Gastrocnemius medialis (tissue), 4 donors: ENCODE data around the gene MYL2. TPM values are rescaled to one million over a fixed set of nuclear protein-coding genes. Genes with fewer than 3 reads are reported as not detected.
A peak's percentile ranks its signal among the peaks of the same experiment; 100 is the strongest.

Experiments
- ATAC-seq, 2 donors: fragments of 150-250 bp; one replicate each; pipeline ENCODE4 v1.9.1; 2016
- DNase-seq, 2 donors: peaks; one replicate each; pipeline ENCODE4 v3.0.0-alpha.2; 2019
- H3K27ac ChIP-seq, 4 donors: fragments of 200-600 bp; sonication (generic); 1 replicate in 1 of 4; 2 replicates in 3 of 4; pipeline ENCODE4 v1.5.1; 2016 to 2018; ENCODE audit warnings: mild to moderate bottlenecking in 2 of 4, moderate library complexity in 1 of 4
- H3K27me3 ChIP-seq, 3 donors: fragments of 200-600 bp; sonication (generic) in 2 of 3; 1 replicate in 1 of 3; 2 replicates in 2 of 3; pipeline versions ENCODE4 v1.5.1 to v1.6.0; 2016 to 2019; ENCODE audit warnings: mild to moderate bottlenecking in 1 of 3, moderate library complexity in 1 of 3
- H3K36me3 ChIP-seq, 2 donors: fragments of 200-600 bp; sonication (generic) in 1 of 2; one replicate each; pipeline ENCODE4 v1.5.1; 2017 to 2018
- H3K4me1 ChIP-seq, 2 donors: fragments of 200-600 bp; sonication (generic) in 1 of 2; one replicate each; pipeline ENCODE4 v1.5.1; 2016 to 2017; ENCODE audit warnings: mild to moderate bottlenecking in 2 of 2
- H3K4me3 ChIP-seq, 4 donors: fragments of 200-600 bp; sonication (generic) in 3 of 4; 1 replicate in 1 of 4; 2 replicates in 3 of 4; pipeline ENCODE4 v1.5.1; 2016 to 2019; ENCODE audit warnings: mild to moderate bottlenecking in 2 of 4
- H3K9me3 ChIP-seq, 3 donors: fragments of 200-600 bp; sonication (generic) in 2 of 3; 1 replicate in 1 of 3; 2 replicates in 2 of 3; pipeline ENCODE4 v1.5.1; 2016 to 2019
- POLR2A ChIP-seq, 2 donors: fragments of 450-650 bp; IDR thresholded peaks; one replicate each; pipeline ENCODE4 v1.6.1; 2017; ENCODE audit warnings: antibody characterized with exemption in 2 of 2, mild to moderate bottlenecking in 2 of 2, moderate library complexity in 2 of 2
- in situ Hi-C, 4 donors: fragments of 200-750 bp; cut with MboI; loops; one replicate each; pipeline versions ENCODE4 v1.15.0 to v1.8.0; 2017; ENCODE audit warnings: low sequenced_read_pairs in 4 of 4
- intact Hi-C: fragments of 100-400 bp; cut with DNase I; formaldehyde crosslinking; loops from one replicate; pipeline ENCODE4 v1.15.1; 2023; ENCODE audit warnings: low total_unique reads
- total RNA-seq, 4 donors: library from RNA; depleted of rRNA; stranded (reverse); fragments of >200 nt; gene quantifications; one replicate each; pipeline versions ENCODE4 v1.1.0 to v1.2.3, GENCODE V29; 2016
- TF ChIP-seq, protein P1 (sequence below), 5 experiments: fragments of 450-650 bp in 3 of 5; fragments of 200-600 bp in 2 of 5; sonication (generic) in 2 of 5; IDR thresholded peaks in 4 of 5; conservative IDR thresholded peaks in 1 of 5; 1 replicate in 4 of 5; 2 replicates in 1 of 5; pipeline ENCODE4 v1.5.1; 2016 to 2019; ENCODE audit warnings: antibody characterized with exemption in 5 of 5, mild to moderate bottlenecking in 3 of 5, moderate library complexity in 3 of 5

The MYL2 gene
- total RNA-seq, 4 donors from 2014 or later = 817 to 5,649 (median 2,775) TPM

DNA sequence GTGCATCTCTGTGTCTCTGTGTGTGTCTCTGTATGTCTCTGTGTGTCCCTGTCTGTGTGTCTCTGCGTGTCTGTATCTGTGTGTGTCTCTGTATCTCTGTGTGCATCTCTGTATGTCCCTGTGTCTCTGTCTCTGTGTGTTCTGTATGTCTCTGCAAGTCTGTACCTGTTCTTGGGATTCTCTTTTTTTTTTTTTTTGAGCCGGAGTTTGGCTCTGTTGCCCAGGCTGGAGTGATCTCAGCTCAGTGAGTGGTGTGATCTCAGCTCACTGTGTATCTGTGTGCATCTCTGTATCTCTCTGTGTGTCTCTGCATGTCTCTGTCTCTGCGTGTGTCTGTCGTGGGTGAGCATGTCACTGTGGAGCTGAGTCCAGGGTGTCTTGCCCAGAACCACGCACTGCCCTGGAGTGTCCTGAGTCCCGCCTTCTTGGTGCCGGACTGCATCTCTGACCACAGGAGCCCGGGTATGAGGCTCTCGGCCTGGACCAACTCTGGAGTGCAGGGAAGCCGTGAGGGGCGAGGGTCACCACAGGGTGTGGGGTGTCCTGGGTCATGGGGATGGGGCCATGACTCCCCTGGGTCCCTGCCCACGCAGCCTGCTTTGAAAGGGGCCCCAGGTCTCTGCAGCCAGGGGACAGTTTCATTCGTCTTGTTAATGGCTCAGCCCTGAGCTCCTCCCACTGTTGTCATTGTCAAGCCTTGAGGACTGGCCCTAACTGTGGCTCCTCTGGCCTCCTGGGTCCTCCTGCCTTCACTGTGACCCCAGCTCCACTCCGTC is 11.8 kb downstream of the MYL2 start:
- TF ChIP-seq, protein P1, sequence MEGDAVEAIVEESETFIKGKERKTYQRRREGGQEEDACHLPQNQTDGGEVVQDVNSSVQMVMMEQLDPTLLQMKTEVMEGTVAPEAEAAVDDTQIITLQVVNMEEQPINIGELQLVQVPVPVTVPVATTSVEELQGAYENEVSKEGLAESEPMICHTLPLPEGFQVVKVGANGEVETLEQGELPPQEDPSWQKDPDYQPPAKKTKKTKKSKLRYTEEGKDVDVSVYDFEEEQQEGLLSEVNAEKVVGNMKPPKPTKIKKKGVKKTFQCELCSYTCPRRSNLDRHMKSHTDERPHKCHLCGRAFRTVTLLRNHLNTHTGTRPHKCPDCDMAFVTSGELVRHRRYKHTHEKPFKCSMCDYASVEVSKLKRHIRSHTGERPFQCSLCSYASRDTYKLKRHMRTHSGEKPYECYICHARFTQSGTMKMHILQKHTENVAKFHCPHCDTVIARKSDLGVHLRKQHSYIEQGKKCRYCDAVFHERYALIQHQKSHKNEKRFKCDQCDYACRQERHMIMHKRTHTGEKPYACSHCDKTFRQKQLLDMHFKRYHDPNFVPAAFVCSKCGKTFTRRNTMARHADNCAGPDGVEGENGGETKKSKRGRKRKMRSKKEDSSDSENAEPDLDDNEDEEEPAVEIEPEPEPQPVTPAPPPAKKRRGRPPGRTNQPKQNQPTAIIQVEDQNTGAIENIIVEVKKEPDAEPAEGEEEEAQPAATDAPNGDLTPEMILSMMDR (IDR thresholded peaks at IDR 0.05 in 4 of 5, conservative IDR thresholded peaks at IDR 0.05 in 1 of 5) = no peak
- TF ChIP-seq POLR2A (IDR thresholded peaks at IDR 0.05) = no peak
- in situ Hi-C loops (no loop called here), intact Hi-C loops (no loop called here)
- DNase-seq (no peak), ATAC-seq (no peak)
- H3K9me3 ChIP-seq = no peaks in the 10 kb centered on the region
- peak overlapping the region in 1 of 4 donors; percentile 29 for H3K27ac ChIP-seq
- H3K36me3 ChIP-seq = no peaks in the 10 kb centered on the region
- no peak overlapping the region for H3K4me3 ChIP-seq
- no peaks in the 10 kb centered on the region for H3K27me3 ChIP-seq
- peaks cover 0 to 8% of the 10 kb centered on the region in 2 donors for H3K4me1 ChIP-seq

DNA sequence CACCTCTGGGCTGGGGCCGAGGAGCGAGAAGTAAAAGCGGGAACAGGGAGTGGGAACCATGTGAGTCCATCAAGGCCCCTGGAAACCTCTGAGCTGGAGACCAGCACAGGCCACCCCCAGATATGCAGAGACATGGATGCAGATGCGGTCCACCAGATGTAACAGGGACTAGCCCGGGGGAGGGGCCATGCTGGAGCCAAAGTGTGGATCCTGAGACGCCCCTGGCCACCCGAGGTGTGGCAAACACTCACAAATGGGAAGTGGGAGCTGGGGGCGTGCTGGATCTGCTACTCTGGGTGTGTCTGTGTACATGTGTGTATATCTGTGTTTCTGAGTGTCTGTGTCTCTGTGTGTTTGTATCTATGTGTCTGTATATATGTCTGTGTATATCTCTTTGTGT is 12.8 kb downstream of the MYL2 start:
- Histone ChIP-seq H3K27ac (peak overlapping the region in 2 of 4 donors; percentile 39 to 54), H3K9me3 (no peaks in the 10 kb centered on the region), H3K36me3 (no peaks in the 10 kb centered on the region), H3K4me1 (peaks cover 0 to 8% of the 10 kb centered on the region in 2 donors), H3K4me3 (no peak overlapping the region), H3K27me3 (no peaks in the 10 kb centered on the region)
- ATAC-seq (peak in 1 of 2 donors; percentile 8), DNase-seq (no peak)
- TF ChIP-seq POLR2A (IDR thresholded peaks at IDR 0.05) = no peak
- TF ChIP-seq, protein P1 (IDR thresholded peaks at IDR 0.05 in 4 of 5, conservative IDR thresholded peaks at IDR 0.05 in 1 of 5) = no peak
- in situ Hi-C loops = no loop called here
- intact Hi-C loops = no loop called here

- no peaks in the 10 kb centered on the region for H3K36me3 ChIP-seq
- ATAC-seq = peak in 1 of 2 donors; percentile 22
- H3K27me3 ChIP-seq = no peaks in the 10 kb centered on the region
- intact Hi-C loops (no loop called here), in situ Hi-C loops (no loop called here)
- peak overlapping the region in 3 of 4 donors; percentile 26 to 54 (median 39) for H3K27ac ChIP-seq
- no peaks in the 10 kb centered on the region for H3K9me3 ChIP-seq
- peaks cover 0 to 8% of the 10 kb centered on the region in 2 donors for H3K4me1 ChIP-seq
- DNase-seq = no peak
- TF ChIP-seq, protein P1 (IDR thresholded peaks at IDR 0.05 in 4 of 5, conservative IDR thresholded peaks at IDR 0.05 in 1 of 5) = no peak
- TF ChIP-seq POLR2A (IDR thresholded peaks at IDR 0.05) = no peak
- no peak overlapping the region for H3K4me3 ChIP-seq
Observed at GRCh38 chr12:110906985-110907384, 13.4 kb downstream of the MYL2 start.

GRCh38 chr12:110906516-110906915 is 13.9 kb downstream of the MYL2 start:
- Histone ChIP-seq H3K27ac (peak overlapping the region in 3 of 4 donors; percentile 26 to 54 (median 39)), H3K4me3 (no peak overlapping the region), H3K4me1 (peaks cover 0 to 8% of the 10 kb centered on the region in 2 donors), H3K27me3 (no peaks in the 10 kb centered on the region), H3K9me3 (no peaks in the 10 kb centered on the region), H3K36me3 (no peaks in the 10 kb centered on the region)
- TF ChIP-seq POLR2A (IDR thresholded peaks at IDR 0.05) = no peak
- TF ChIP-seq, protein P1 (IDR thresholded peaks at IDR 0.05 in 4 of 5, conservative IDR thresholded peaks at IDR 0.05 in 1 of 5) = no peak
- in situ Hi-C loops (no loop called here), intact Hi-C loops (no loop called here)
- ATAC-seq (no peak), DNase-seq (no peak)
